Skeletal muscle tissue (tissue), 4 donors: ENCODE results near the gene GYS2. TPM values are rescaled to one million over a fixed set of nuclear protein-coding genes. Genes with fewer than 3 reads are reported as not detected.

ENCODE experiments used
- H3K27ac ChIP-seq: one replicate; pipeline ENCODE4 v1.7.0; 2013; ENCODE audit warnings: mild to moderate bottlenecking, low read depth, low read length, inconsistent platforms
- H3K27me3 ChIP-seq, 3 donors: one replicate each; pipeline ENCODE4 v1.7.0; 2013; ENCODE audit warnings: low read length in 3 of 3; ENCODE audit not compliant: control insufficient read depth in 3 of 3, insufficient read depth in 3 of 3
- H3K36me3 ChIP-seq, 3 donors: one replicate each; pipeline ENCODE4 v1.7.0; 2013; ENCODE audit warnings: low read length in 3 of 3; ENCODE audit not compliant: control insufficient read depth in 3 of 3, insufficient read depth in 3 of 3
- H3K4me1 ChIP-seq, 3 donors: one replicate each; pipeline ENCODE4 v1.7.0; 2013; ENCODE audit warnings: low read length in 3 of 3, mild to moderate bottlenecking in 3 of 3; ENCODE audit not compliant: control insufficient read depth in 3 of 3, insufficient read depth in 3 of 3
- H3K4me3 ChIP-seq, 3 donors: one replicate each; pipeline ENCODE4 v1.7.0; 2013; ENCODE audit warnings: low read length in 3 of 3
- H3K9ac ChIP-seq, 3 donors: one replicate each; pipeline ENCODE4 v1.7.0; 2013; ENCODE audit warnings: low read length in 3 of 3, mild to moderate bottlenecking in 3 of 3, moderate library complexity in 2 of 3, low read depth in 1 of 3
- H3K9me3 ChIP-seq, 3 donors: one replicate each; pipeline ENCODE4 v1.7.0; 2013; ENCODE audit warnings: low read length in 3 of 3; ENCODE audit not compliant: control insufficient read depth in 3 of 3
- total RNA-seq: library from RNA; depleted of rRNA; stranded (reverse); fragments of >200 nt; gene quantifications from one replicate; pipeline ENCODE4 v1.2.3, GENCODE V29; 2014
- donor health status: Osteomylitis.

Gene GYS2
- total RNA-seq, 1 donor from 2014 or later, result not detected

DNA sequence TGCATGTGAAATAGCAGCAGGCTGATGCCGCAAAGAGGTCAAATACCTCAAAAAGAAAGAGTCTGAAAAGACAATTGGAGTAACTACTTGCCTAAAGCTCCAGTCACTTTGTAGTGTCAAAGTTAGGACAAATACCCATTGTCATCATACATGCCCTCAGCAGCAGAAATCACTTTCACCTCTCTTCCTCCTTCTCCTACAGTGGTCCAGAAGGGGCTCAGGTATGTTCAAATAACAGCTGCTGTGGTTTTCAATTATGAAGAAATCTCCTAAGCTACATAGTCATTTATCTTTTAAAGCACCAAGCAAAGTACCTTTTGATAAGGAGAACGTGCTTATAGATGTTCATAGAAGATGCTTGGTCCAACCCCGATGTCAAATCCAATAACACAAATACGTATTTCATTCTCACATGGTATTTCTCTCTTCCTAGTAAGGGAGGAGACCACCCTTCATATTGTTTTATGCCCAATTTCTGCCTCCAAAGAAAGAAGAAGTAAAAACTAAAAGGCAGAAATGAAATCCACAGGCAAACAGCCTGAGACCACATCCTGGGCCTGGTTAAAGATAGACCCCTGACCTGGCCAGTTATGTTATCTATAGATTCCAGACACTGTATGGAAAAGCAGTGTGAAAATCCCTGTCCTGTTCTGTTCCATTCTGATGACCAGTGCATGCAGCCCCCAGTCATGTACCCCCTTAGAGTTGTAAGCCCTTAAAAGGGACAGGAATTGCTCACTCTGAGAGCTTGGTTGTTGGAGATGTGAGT, 23.7 kb downstream of the GYS2 start:
- Histone ChIP-seq H3K27ac (no peak overlapping the region), H3K9ac (no peak overlapping the region), H3K4me3 (no peak overlapping the region)

DNA sequence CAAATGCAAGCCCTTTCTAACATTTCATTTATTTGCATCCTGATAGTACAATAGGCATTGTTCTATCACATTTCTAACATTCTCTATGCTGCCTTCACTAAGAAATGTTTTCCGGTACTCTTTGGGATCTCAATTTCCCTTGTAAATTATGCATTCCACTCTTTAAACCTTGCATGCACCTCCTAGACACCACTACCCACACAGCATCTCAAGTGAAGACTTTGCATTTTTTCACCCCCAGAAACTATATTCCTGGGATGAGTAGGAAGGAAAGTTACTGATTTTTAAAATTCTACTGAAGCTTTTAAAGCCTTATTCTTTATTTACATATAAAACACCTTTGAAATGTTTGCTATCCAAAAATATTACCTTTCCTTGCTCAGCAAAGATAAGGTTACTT, 27.1 kb downstream of the GYS2 start:
- Histone ChIP-seq H3K27ac (no peak overlapping the region), H3K4me3 (no peak overlapping the region), H3K36me3 (no peaks in the 10 kb centered on the region), H3K9me3 (no peaks in the 10 kb centered on the region), H3K9ac (no peak overlapping the region), H3K4me1 (no peaks in the 10 kb centered on the region), H3K27me3 (no peaks in the 10 kb centered on the region)

More for the DNA sequence above, 23.7 kb downstream of the GYS2 start:
- H3K9me3 ChIP-seq, result no peaks in the 10 kb centered on the region
- no peaks in the 10 kb centered on the region for H3K4me1 ChIP-seq
- H3K27me3 ChIP-seq, result no peaks in the 10 kb centered on the region
- no peaks in the 10 kb centered on the region for H3K36me3 ChIP-seq

DNA sequence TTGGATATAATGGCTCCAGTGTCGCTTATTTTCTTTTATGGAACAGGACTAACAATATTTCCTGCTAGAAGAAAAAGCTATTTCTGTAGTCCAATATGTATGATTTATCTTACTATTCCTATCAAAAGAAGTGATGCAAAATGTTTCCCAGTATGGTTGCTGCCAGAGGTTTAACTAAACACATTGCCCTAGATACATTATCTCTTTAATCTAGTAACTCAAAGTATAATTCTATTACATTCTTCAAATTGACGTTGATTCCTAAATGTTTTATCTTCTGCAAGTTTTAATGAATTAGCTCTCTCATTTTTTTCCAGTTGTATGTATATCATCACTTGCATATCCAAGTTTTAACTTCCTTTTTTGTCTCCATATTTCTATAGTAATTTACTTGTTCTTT, 28.2 kb downstream of the GYS2 start:
- Histone ChIP-seq H3K27me3 (no peaks in the 10 kb centered on the region), H3K9me3 (no peaks in the 10 kb centered on the region), H3K4me3 (no peak overlapping the region), H3K27ac (no peak overlapping the region), H3K9ac (no peak overlapping the region), H3K36me3 (no peaks in the 10 kb centered on the region), H3K4me1 (no peaks in the 10 kb centered on the region)

DNA sequence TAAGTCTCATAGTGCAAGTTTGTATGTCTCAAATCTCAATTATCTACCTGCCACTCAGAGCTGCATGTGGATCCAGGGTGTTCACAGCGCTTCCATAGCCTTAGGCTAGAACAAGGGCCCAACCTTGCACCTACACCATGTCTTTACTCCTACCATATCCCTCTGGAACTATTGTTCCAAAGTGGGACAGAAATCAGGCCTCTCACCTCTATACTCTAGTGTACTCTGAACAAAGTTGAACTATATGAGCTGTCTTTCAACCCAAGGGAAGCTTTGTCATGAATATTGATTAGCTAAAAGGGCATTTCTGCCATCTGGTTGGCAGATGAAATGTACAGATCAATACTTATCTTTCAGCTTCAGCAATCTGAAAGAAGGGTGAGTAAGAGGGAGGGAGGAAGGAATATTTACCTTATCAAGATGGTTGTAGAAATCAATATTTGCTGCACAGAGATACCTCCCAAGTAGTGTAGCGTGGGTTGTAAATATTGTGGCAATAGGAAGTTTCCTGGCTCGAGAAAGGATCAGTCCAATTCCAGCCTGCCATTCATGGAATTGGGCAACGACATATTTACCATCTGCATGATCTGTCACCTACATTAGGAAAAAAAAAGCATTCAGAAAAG, 30.8 kb downstream of the GYS2 start:
- no peaks in the 10 kb centered on the region for H3K9me3 ChIP-seq
- H3K36me3 ChIP-seq, result no peaks in the 10 kb centered on the region
- H3K27ac ChIP-seq, result no peak overlapping the region
- no peak overlapping the region for H3K4me3 ChIP-seq
- H3K27me3 ChIP-seq, result no peaks in the 10 kb centered on the region
- no peak overlapping the region for H3K9ac ChIP-seq
- no peaks in the 10 kb centered on the region for H3K4me1 ChIP-seq

DNA sequence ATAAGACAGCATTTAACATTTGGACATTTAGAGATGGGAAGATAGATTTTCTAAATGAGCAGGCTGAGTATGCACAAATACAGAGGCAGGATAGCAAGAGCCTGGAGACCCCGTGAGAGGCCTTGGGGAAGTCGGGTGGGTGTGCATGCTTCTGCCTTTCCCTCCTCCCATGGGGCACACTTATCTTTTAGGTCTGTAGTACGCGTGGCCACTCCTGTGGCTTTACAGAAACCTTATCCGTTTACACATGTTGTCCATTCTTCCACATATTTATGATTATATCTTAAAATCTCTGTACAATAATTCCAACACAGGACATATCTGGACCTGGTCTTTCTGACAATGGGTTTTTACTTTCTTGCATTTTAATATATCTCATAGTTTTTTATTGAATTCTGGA, 33.6 kb downstream of the GYS2 start:
- no peak overlapping the region for H3K9ac ChIP-seq

DNA sequence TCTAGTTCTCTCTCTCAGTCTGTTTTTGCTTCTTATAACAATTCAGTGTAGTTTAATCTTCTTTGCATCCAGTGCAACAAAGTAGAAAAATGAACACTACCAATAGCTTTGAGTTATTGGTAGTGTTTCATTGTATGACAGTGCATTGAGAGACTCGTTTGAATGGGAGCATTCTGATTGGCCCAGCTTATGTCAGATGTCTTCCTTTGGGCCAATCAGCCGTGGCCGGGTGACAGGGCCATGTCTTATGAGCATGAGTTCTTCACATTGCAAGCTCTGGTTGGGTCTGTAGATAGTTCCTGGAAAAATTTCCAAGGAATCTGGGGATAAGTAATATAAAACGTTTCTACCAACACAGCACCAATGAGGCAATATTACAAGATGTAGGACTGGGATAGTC, 36.5 kb downstream of the GYS2 start:
- H3K27me3 ChIP-seq, result no peaks in the 10 kb centered on the region
- no peaks in the 10 kb centered on the region for H3K9me3 ChIP-seq
- no peak overlapping the region for H3K9ac ChIP-seq
- no peak overlapping the region for H3K4me3 ChIP-seq
- H3K27ac ChIP-seq, result no peak overlapping the region
- no peaks in the 10 kb centered on the region for H3K36me3 ChIP-seq
- H3K4me1 ChIP-seq, result no peaks in the 10 kb centered on the region

More for the DNA sequence above, 33.6 kb downstream of the GYS2 start:
- H3K36me3 ChIP-seq, result no peaks in the 10 kb centered on the region
- no peaks in the 10 kb centered on the region for H3K27me3 ChIP-seq
- no peaks in the 10 kb centered on the region for H3K4me1 ChIP-seq
- H3K4me3 ChIP-seq, result no peak overlapping the region
- no peak overlapping the region for H3K27ac ChIP-seq
- H3K9me3 ChIP-seq, result no peaks in the 10 kb centered on the region

DNA sequence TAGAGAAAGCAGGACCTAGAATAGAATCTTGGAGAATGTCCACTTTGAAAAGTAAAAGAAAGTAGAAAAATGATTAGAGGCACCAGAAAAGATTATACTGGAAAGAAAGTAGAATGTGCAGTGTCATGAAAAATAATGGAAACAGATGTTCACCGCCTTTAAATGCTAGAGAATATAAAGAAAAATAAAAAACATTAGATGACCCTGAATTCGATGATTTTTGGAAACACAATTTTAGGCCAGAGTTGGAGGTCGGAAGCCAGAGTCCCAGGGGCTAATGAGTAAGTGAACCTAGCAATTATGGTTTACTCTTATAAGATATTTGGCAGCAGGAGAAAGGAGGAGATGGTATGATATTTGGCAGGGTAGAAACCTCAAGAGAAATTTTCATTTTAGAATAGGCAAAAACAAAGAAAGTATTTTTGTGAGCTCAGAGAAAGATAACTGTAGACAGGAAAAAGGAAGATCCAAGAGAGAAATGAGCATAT, 37.7 kb downstream of the GYS2 start:
- Histone ChIP-seq H3K9ac (no peak overlapping the region), H3K9me3 (no peaks in the 10 kb centered on the region), H3K4me3 (no peak overlapping the region), H3K4me1 (no peaks in the 10 kb centered on the region), H3K27me3 (no peaks in the 10 kb centered on the region), H3K36me3 (no peaks in the 10 kb centered on the region), H3K27ac (no peak overlapping the region)

DNA sequence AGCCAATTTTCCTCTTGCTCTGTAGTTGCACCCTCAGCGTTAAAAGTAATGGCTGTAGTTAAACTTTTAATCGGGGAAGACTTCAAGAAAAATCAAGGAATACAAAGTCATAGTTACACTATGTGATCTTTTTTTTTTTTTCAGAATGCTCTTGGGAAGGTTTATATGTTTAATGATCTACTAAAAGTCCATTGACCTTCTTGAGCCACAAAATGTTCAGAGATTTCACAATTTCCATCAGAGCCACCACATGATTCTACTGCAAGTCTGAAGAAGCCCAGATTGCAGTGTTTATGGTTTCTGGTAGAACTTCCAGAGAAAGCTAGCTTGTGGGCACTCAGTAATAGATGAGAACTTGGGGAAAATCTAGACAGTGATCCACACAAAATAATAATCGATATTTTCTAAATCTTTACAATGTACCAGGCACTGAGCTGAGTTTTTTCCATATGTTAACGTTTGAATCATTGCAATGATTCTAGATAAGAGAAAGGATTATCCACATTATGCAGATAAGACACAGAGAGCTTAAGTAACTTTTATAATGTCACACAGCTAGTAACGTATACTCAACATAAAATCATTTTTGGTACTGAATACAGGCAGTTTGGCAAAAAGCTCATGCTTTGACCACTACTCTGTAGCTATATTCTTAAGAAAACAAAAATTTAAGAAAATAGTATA, 38.3 kb downstream of the GYS2 start:
- Histone ChIP-seq H3K4me3 (no peak overlapping the region), H3K9ac (no peak overlapping the region), H3K4me1 (no peaks in the 10 kb centered on the region)

DNA sequence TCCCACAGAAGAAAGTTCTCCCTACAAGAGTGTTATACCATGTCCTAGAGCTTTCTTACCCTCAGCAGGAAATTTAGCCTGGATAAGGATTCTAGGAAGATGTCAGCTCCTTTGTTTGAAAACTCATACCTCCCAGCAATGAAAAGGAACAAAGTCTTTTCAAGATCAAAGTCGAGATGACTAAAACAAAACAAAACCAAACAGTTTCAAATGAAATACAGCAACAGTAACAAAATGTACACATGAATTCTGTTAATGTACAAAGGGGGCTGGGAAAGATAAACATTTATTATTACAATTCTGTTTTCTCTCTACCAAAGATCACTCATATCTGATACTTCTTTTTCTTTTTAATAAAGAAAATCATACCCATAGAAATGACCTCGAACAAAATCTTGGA, 41.8 kb downstream of the GYS2 start:
- Histone ChIP-seq H3K27ac (no peak overlapping the region), H3K4me1 (no peaks in the 10 kb centered on the region), H3K9me3 (no peaks in the 10 kb centered on the region), H3K4me3 (no peak overlapping the region), H3K27me3 (no peaks in the 10 kb centered on the region), H3K36me3 (no peaks in the 10 kb centered on the region), H3K9ac (no peak overlapping the region)

More for the DNA sequence above, 38.3 kb downstream of the GYS2 start:
- no peaks in the 10 kb centered on the region for H3K27me3 ChIP-seq
- no peaks in the 10 kb centered on the region for H3K9me3 ChIP-seq
- H3K27ac ChIP-seq, result no peak overlapping the region
- no peaks in the 10 kb centered on the region for H3K36me3 ChIP-seq

DNA sequence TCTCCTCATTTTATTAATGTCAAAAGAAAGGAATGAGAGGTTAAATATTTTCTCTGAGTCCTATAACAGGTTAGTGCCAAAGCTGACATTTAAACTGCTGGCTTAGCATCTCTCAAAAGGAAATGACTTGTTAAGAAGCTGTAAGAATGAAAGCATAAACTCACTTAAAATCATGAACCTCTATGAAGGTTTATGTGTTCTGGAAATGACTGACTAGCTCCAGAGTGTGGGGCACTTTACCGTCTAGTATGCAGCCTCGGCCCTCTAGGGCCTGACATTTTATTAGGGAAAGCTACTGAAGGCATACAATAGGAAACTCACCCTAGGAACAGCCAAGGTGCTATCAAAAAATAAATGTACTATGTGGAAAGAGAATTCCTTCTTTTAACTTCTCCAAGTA, 43.5 kb downstream of the GYS2 start:
- Histone ChIP-seq H3K27ac (no peak overlapping the region), H3K9ac (no peak overlapping the region), H3K9me3 (no peaks in the 10 kb centered on the region), H3K4me3 (no peak overlapping the region), H3K36me3 (no peaks in the 10 kb centered on the region), H3K4me1 (no peaks in the 10 kb centered on the region), H3K27me3 (no peaks in the 10 kb centered on the region)
